ENCODE results near the gene DNAJC1. TPM values are rescaled to one million over a fixed set of nuclear protein-coding genes. Genes with fewer than 3 reads are reported as not detected.

The DNAJC1 gene
- total RNA-seq, 1 donor from 2014 or later: 33.7 TPM

DNA sequence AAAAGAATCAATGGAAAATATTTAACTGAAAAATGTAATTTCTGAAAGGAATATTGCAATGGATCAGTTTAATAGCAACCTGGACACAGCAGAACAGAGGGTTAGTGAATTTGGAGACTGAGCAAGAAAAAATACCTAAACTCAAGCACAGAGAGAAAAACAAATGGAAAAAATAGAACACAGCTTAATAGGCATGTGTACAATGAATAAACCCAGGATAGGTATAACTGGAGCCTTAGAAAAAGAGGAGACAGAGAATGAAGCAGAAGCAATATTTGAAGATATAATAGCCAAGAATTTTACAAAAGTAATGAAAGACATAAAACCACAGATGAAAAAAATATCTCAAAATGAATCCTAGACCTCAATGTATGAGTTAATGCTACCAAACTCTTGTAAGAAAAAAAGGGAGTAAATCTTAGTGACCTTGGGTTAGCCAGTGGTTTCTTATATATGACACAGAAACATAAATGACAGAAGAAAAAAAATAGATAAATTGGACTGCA lies 2.9 kb upstream of the DNAJC1 start:
- DNase-seq (ENCODE audit: low read depth in 2 of 2): no peak

GRCh38 chr10:22005763-22006162 lies 2.2 kb upstream of the DNAJC1 start:
- DNase-seq (ENCODE audit: low read depth in 2 of 2): no peak

- DNase-seq (ENCODE audit: low read depth in 2 of 2): no peak
Observed at GRCh38 chr10:22003964-22004281, 393 bp upstream of the DNAJC1 start.

GRCh38 chr10:22002591-22003176 lies 846 bp downstream of the DNAJC1 start:
- DNase-seq (ENCODE audit: low read depth in 2 of 2): peak; percentile 21 to 47

GRCh38 chr10:21995557-21995956 lies 8.0 kb downstream of the DNAJC1 start:
- DNase-seq (ENCODE audit: low read depth in 2 of 2): no peak

GRCh38 chr10:21993360-21994001 lies 10.0 kb downstream of the DNAJC1 start:
- DNase-seq (ENCODE audit: low read depth in 2 of 2): peak; percentile 36 to 41

- DNase-seq (ENCODE audit: low read depth in 2 of 2): no peak
Observed at GRCh38 chr10:21991785-21992184, 11.7 kb downstream of the DNAJC1 start.

DNA sequence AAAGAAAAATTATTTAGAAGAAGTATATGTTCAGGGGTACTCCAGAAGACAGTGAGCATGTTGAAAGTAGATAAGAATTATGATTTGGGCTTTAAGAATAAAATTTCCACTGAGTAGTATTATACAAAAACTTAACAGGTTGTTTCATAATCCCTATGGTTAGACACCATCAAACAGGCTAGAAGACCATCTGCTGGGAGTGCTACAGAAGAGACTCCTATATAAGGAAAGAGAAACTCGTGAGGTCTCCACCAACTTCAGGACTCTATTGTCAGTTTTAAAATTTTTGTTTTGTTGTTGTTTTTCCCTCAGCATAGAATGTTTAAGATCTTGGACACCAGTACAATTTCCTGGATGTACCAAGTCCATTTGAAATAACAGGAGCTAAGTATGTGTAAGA lies 13.1 kb downstream of the DNAJC1 start:
- DNase-seq (ENCODE audit: low read depth in 2 of 2): no peak

- peak; percentile 54 for DNase-seq (ENCODE audit: low read depth in 2 of 2)
Observed at GRCh38 chr10:21989453-21990154, 13.9 kb downstream of the DNAJC1 start.

DNA sequence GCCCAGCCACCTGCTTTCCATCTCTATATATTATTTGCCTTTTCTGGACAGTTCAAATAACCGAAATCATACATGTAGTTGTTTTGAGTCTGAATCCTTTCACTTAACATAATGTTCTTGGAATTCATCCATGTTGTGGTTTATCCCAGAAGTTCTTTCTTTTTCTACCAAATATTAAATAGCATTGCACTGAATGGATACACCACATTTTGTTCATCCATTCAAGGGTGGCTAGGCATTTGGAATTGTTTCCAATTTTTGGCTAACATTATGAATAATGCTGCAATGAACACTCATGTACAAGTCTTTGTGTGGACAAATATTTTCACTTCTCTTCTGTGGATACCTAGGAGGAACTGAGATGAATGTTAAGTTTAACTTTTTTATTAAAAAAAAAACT lies 18.0 kb downstream of the DNAJC1 start:
- no peak for DNase-seq (ENCODE audit: low read depth in 2 of 2)

- no peak for DNase-seq (ENCODE audit: low read depth in 2 of 2)
Observed at GRCh38 chr10:21981118-21981517, 22.4 kb downstream of the DNAJC1 start.

- no peak for DNase-seq (ENCODE audit: low read depth in 2 of 2)
Observed at GRCh38 chr10:21980691-21981090, 22.8 kb downstream of the DNAJC1 start.

DNA sequence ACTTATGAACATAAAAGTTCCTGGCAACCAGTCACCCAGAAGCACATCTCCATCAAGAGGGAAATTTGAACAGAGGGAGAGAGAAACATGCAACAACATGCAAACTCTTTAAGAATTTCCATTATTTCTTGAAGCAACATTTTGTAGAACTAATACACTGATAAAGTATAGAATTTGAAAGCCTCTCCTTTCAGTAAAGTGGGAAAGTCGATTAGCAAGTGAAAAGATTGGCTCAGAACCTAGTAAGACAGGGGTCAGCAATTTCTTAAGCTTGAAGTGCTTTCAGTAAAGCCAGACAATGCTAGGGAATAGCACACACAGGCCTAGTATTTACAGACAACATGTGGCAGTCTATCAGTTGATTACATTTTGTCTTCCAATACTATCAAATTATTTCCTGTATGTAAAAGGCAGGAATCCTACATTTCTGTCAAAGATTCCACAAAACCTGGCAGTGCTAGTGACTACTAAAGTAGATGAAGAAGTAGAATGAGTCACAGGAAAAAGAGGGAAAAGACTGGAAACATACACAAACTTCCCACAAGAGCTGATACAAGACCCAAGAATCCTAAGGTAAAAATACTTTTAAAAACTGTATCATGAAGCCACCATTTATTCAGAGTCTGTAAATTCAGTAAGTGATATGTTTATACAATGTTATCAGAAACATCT lies 25.2 kb downstream of the DNAJC1 start:
- DNase-seq (ENCODE audit: low read depth in 2 of 2): peak; percentile 30 to 56

DNA sequence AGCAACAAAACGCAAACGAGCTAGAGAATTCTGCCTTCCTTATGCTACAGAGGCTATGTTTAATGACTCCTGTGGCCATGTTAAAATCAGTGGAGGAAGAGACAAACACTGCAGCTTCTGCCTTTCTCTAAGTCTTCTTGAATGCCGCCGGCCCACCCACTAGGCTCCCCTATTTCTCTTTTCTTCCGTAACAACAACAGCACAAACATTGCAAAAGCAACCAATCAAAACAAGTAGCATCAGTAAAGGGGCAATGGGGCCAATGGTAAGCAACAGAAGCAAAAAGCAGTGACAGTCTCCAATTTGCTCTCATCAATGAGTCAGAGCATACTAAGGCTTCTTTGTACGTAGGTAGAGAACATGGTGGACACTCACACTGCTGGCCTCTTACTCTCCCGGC lies 26.8 kb downstream of the DNAJC1 start:
- no peak for DNase-seq (ENCODE audit: low read depth in 2 of 2)

GRCh38 chr10:21976280-21976679 lies 27.2 kb downstream of the DNAJC1 start:
- no peak for DNase-seq (ENCODE audit: low read depth in 2 of 2)

- DNase-seq (ENCODE audit: low read depth in 2 of 2): no peak
Observed at GRCh38 chr10:21975378-21975990, 28.0 kb downstream of the DNAJC1 start.

- no peak for DNase-seq (ENCODE audit: low read depth in 2 of 2)
Observed at GRCh38 chr10:21972584-21972983, 30.9 kb downstream of the DNAJC1 start.

DNA sequence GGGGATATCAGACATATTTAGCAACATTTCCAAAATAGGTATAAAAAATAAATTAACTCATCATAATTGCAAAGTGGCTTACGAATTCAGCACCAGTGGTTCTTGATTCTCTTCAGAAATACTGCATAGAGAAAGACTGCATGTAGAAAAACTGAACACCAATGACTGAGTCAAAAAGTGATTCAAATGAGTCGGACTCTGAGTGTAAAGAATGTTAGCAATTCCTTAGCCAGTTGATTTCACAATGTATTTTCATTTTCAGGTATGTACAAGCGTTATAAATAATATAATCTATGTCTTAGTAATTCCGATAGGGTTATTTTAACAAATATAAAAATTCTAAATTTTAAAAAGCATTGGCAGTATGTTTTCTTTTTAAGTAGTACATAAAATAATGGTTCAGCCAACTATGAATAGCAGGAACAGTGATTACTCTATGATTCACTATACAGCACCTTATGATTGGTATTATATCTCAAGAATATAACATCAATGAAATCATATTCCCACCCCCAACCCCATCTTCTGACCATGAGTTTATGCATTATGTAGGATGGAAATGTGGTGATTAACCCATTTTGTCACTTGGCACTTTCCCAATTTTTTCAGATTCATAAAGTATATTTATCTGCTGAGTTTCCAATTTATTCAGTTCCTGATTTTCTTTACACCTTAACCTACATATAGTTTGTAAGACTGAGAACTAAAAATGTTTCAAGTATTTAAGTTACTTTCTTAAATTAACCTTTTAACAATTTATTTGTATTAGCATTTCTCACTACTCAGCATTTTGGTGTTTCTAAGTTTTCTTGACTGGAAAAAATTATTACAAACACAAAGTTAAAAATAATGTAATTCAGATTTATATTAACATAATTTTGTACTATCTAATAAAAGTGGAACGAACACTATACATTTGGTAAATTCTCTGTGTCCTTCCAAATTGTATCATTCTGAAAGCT lies 33.9 kb downstream of the DNAJC1 start:
- peak in 1 of 2 donors; percentile 14 for DNase-seq (ENCODE audit: low read depth in 2 of 2)

DNA sequence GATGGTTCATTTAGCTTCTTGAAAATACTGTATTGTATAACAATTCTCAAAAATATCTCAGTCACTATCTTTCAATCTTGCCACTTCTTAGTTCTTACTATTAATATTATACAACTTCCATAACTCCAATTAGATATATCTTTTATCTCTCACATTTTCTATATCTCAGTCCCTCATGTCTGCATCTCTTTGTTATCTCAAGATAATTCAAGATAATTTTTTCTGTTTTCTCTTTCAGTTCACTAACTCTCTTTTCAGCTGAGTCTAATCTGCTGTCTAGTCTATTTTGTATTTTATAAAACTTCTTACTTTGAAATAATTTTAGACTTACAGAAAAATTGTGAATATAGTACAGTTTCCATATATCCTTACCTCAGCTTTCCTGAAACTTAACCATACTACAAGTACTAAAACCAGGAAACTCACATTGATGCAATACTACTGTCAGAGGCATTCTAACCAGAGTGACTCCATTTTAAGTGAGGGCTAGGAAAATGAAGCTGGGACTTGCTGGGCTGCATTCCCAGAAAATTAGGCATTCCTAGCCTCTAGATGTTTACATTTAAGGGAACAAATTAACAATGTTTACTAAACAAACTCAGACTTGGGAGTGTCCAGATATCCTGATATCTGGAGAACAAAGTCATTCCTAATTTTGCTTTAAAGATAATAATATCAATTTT lies 38.4 kb downstream of the DNAJC1 start:
- DNase-seq (ENCODE audit: low read depth in 2 of 2): no peak

GRCh38 chr10:21962358-21962757 lies 41.2 kb downstream of the DNAJC1 start:
- no peak for DNase-seq (ENCODE audit: low read depth in 2 of 2)
